Lower leg skin (tissue), 4 donors: ENCODE results near the gene MCUR1. TPM values are rescaled to one million over a fixed set of nuclear protein-coding genes. Genes with fewer than 3 reads are reported as not detected.
"Not testable (repeated sequence)": the region's sequence is repeated elsewhere in the genome, so short reads cannot be mapped to it uniquely, and the experiment has no call there.

Experiments used
- DNase-seq, 2 donors: peaks; one replicate each; pipeline ENCODE4 v3.0.0-alpha.2; 2019; ENCODE audit warnings: low spot score in 2 of 2
- H3K4me3 ChIP-seq: fragments of 200-600 bp; sonication (generic); 2 replicates; pipeline ENCODE4 v1.5.1; 2017; ENCODE audit warnings: mild to moderate bottlenecking, low read depth; ENCODE audit not compliant: poor library complexity, severe bottlenecking
- POLR2A ChIP-seq, 2 donors: fragments of 450-650 bp; IDR thresholded peaks; one replicate each; pipeline ENCODE4 v1.6.1; 2016 to 2017; ENCODE audit warnings: antibody characterized with exemption in 2 of 2, mild to moderate bottlenecking in 1 of 2, moderate library complexity in 1 of 2
- WGBS, 2 donors: methylation state at CpG; one replicate each; pipeline ENCODE4 v1.1.5; 2018; 5-methylcytosine and 5-hydroxymethylcytosine counted together
- intact Hi-C: fragments of 100-400 bp; cut with DNase I; formaldehyde crosslinking; loops from one replicate; pipeline ENCODE4 v1.15.0; 2023; ENCODE audit warnings: low total_unique reads
- total RNA-seq, 4 donors: library from RNA; depleted of rRNA; stranded (reverse); fragments of >200 nt; gene quantifications; one replicate each; pipeline ENCODE4 v1.1.0, GENCODE V29; 2016
- TF ChIP-seq, protein P1 (sequence below), 3 donors: fragments of 450-650 bp; IDR thresholded peaks; one replicate each; pipeline ENCODE4 v1.5.1; 2016; ENCODE audit warnings: antibody characterized with exemption in 3 of 3, mild to moderate bottlenecking in 3 of 3, moderate library complexity in 2 of 3

Gene MCUR1
- total RNA-seq, 4 donors from 2014 or later = 19.2 to 50.1 (median 33.5) TPM

DNA sequence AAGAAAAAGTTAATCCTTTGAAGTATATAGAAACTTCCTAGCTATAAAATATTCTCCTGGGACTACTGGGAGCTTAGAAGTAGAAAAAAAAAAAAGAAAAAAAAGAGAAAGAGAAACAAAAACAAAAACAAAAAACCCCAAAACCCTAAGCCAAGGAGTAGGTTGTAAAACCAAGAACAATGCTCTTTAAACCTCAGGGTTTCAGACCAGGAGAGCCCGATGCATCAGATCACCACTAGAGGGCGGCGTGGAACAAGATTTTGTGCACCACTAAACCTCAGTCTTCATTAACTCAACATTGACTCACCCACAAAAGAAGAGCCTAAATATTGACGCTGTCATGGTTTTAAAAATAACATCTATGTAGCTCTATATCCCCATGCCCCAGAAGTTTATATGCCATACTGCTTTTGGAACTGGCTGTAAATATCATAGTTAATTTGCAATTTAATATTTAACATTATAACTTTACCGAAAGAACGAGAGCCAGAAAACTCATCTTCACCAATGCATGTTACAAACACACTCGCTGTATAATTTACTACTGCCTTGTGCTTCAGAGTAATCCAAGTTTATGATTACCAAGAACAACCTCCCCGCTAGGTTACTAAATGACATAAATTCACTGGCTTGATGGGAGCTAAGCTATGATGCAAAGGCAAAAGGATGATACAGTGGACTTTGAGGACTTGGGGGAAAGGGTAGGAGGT is 19.2 kb downstream of the MCUR1 start:
- no peak overlapping the region for H3K4me3 ChIP-seq
- WGBS, 2 donors = 43 to 44% methylated on average over 8 of the region's 8 CpGs
- intact Hi-C loops = no loop called here
- TF ChIP-seq, protein P1, sequence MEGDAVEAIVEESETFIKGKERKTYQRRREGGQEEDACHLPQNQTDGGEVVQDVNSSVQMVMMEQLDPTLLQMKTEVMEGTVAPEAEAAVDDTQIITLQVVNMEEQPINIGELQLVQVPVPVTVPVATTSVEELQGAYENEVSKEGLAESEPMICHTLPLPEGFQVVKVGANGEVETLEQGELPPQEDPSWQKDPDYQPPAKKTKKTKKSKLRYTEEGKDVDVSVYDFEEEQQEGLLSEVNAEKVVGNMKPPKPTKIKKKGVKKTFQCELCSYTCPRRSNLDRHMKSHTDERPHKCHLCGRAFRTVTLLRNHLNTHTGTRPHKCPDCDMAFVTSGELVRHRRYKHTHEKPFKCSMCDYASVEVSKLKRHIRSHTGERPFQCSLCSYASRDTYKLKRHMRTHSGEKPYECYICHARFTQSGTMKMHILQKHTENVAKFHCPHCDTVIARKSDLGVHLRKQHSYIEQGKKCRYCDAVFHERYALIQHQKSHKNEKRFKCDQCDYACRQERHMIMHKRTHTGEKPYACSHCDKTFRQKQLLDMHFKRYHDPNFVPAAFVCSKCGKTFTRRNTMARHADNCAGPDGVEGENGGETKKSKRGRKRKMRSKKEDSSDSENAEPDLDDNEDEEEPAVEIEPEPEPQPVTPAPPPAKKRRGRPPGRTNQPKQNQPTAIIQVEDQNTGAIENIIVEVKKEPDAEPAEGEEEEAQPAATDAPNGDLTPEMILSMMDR (IDR thresholded peaks at IDR 0.05) = peak in 1 of 3 donors; percentile 80
- no peak for TF ChIP-seq POLR2A (IDR thresholded peaks at IDR 0.05)
- DNase-seq = peak; percentile 89 to 95

GRCh38 chr6:13794184-13794583 is 20.2 kb downstream of the MCUR1 start:
- H3K4me3 ChIP-seq = no peak overlapping the region
- intact Hi-C loops = no loop called here
- no peak for TF ChIP-seq POLR2A (IDR thresholded peaks at IDR 0.05)
- TF ChIP-seq, protein P1 (IDR thresholded peaks at IDR 0.05) = no peak
- DNase-seq = no peak
- 69 to 73% methylated on average over 5 of the region's 5 CpGs for WGBS, 2 donors

- TF ChIP-seq, protein P1 (IDR thresholded peaks at IDR 0.05) = no peak
- TF ChIP-seq POLR2A (IDR thresholded peaks at IDR 0.05) = no peak
- no peak for DNase-seq
- intact Hi-C loops = loop anchor here (10.0 kb wide), 1 partner anchor 145 kb away; no protein-coding TSS in a partner anchor
- no peak overlapping the region for H3K4me3 ChIP-seq
- WGBS, 2 donors = 72 to 77% methylated on average over 1 of the region's 1 CpG
Measured at GRCh38 chr6:13789746-13790145, 24.6 kb downstream of the MCUR1 start.

- DNase-seq = no peak
- intact Hi-C loops = loop anchor here (10.0 kb wide), 1 partner anchor 144 kb away; no protein-coding TSS in a partner anchor
- no peak overlapping the region for H3K4me3 ChIP-seq
- WGBS, 2 donors = 94% methylated on average over 6 of the region's 6 CpGs
- TF ChIP-seq, protein P1 (IDR thresholded peaks at IDR 0.05) = no peak
Measured at GRCh38 chr6:13788820-13789219, 25.5 kb downstream of the MCUR1 start.

DNA sequence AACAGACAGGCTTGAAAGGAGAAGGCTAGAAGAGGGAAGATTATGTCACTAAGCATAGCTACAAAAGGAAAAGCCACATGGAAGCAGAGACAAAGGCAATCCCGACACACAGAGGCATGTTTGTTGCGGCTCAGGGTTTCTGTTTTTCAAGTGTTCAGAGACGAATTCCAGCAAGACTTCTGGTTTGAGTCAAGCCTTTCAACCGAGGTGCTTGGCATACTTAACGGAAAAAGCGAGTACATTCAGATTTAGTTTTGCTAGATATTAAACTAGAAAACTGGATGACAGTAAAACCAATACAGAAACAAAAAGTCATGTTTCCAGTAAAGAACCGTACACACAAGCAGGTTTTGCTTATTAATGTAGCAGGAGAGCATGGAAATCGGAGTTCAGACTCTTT is 27.2 kb downstream of the MCUR1 start:
- no peak for DNase-seq
- TF ChIP-seq POLR2A (IDR thresholded peaks at IDR 0.05) = no peak
- TF ChIP-seq, protein P1 (IDR thresholded peaks at IDR 0.05) = no peak
- WGBS, 2 donors = 23 to 33% methylated on average over 8 of the region's 8 CpGs
- H3K4me3 ChIP-seq = no peak overlapping the region
- intact Hi-C loops = loop anchor here (10.0 kb wide), 1 partner anchor 142 kb away; no protein-coding TSS in a partner anchor

DNA sequence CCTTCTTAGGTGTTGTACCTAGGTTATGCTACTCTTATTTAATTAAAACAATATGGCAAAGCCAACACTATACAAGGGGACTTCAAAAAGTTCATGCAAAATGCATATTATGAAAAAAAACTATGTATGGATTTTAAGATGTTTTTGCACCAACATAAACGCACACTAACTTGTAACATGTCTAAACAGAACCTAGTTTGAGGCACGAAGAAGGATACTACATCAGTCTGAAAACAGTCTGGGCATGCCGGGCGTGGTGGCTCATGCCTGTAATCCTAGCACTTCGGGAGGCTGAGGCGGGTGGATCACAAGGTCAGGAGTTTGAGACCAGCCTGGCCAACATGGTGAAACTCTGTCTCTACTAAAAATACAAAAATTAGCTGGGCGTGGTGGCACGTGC is 34.2 kb downstream of the MCUR1 start:
- intact Hi-C loops = loop anchor here (10.0 kb wide), 1 partner anchor 135 kb away; no protein-coding TSS in a partner anchor
- not testable (repeated sequence) for H3K4me3 ChIP-seq, DNase-seq
- WGBS, 2 donors = 78 to 85% methylated on average over 8 of the region's 8 CpGs
